ENCODE results near the gene SCYL3. TPM values are rescaled to one million over a fixed set of nuclear protein-coding genes. Genes with fewer than 3 reads are reported as not detected.

Gene SCYL3
- total RNA-seq, 1 experiment from 2014 or later: 3.6 TPM

- BruUV-seq (replicated peaks): TSS peak; percentile 99
- Histone ChIP-seq H3K4me1 (ENCODE audit: insufficient read depth, low read length) (peaks cover 29% of the 10 kb centered on the region), H3K4me2 (ENCODE audit: low read length) (peak overlapping the region; percentile 81), H3K9me3 (ENCODE audit: low read length) (no peaks in the 10 kb centered on the region), H3K9me2 (replicated peaks; ENCODE audit: low read length) (no peaks in the 10 kb centered on the region), H3K27ac (ENCODE audit: low read length) (peak overlapping the region; percentile 85), H2AFZ (ENCODE audit: low read length) (peak overlapping the region; percentile 88), H3K36me3 (ENCODE audit: low read depth, low read length) (no peaks in the 10 kb centered on the region), H3K4me3 (ENCODE audit: low read length) (peak overlapping the region; percentile 89), H4K20me1 (ENCODE audit: low read length) (no peaks in the 10 kb centered on the region), H3K27me3 (ENCODE audit: low read length) (no peaks in the 10 kb centered on the region), H3K9ac (ENCODE audit: low read length) (peak overlapping the region; percentile 95), H3F3A (ENCODE audit: low read length, unreplicated experiment) (peaks cover 7% of the 10 kb centered on the region), H3K79me2 (ENCODE audit: low read length) (peaks cover 31% of the 10 kb centered on the region)
- intact Hi-C loops (cut with micrococcal nuclease): loop anchor here (5.0 kb wide), 2 partner anchors 47 to 97 kb away; a partner anchor contains a TSS
- POLR2A ChIA-PET (ENCODE audit: unreplicated experiment): interaction anchor here (0.7 kb wide), 1 partner anchor 306 kb away, joined by 3 read pairs; no protein-coding TSS in a partner anchor
- no peak for DNase-seq
- TF ChIP-seq EZH2phosphoT487 (IDR thresholded peaks at IDR 0.05; ENCODE audit: borderline replicate concordance, low read length) (no peak), CTCF (conservative IDR thresholded peaks at IDR 0.05; ENCODE audit: low read depth, low read length) (no peak), EZH2 (IDR thresholded peaks at IDR 0.05; ENCODE audit: low read length, unreplicated experiment) (no peak)
- no peak for ATAC-seq
- CTCF ChIA-PET: no interaction called here
Measured at GRCh38 chr1:169894424-169895145, 889 bp upstream of the SCYL3 start.

- intact Hi-C loops (cut with micrococcal nuclease): loop anchor here (5.0 kb wide), 2 partner anchors 46 to 96 kb away; a partner anchor contains a TSS
- Histone ChIP-seq H3K9ac (ENCODE audit: low read length) (peak overlapping the region; percentile 95), H3K4me3 (ENCODE audit: low read length) (peak overlapping the region; percentile 89), H3K27ac (ENCODE audit: low read length) (peak overlapping the region; percentile 42), H3K4me1 (ENCODE audit: insufficient read depth, low read length) (peaks cover 29% of the 10 kb centered on the region), H3K36me3 (ENCODE audit: low read depth, low read length) (peaks cover 3% of the 10 kb centered on the region; the same call in 1 of the 2 replicates), H3K79me2 (ENCODE audit: low read length) (peaks cover 46% of the 10 kb centered on the region), H3K4me2 (ENCODE audit: low read length) (peak overlapping the region; percentile 81), H3K9me3 (ENCODE audit: low read length) (no peaks in the 10 kb centered on the region), H3K9me2 (replicated peaks; ENCODE audit: low read length) (no peaks in the 10 kb centered on the region), H3K27me3 (ENCODE audit: low read length) (no peaks in the 10 kb centered on the region), H3F3A (ENCODE audit: low read length, unreplicated experiment) (peaks cover 7% of the 10 kb centered on the region), H4K20me1 (ENCODE audit: low read length) (no peaks in the 10 kb centered on the region), H2AFZ (ENCODE audit: low read length) (peak overlapping the region; percentile 67)
- ChIA-PET POLR2A (ENCODE audit: unreplicated experiment) (interaction anchor here (0.6 kb wide), 2 partner anchors 16 to 1425 kb away, joined by 3 to 4 read pairs; no protein-coding TSS in a partner anchor), CTCF (no interaction called here)
- TSS peak; percentile 57 for BruUV-seq (replicated peaks)
- DNase-seq (no peak), ATAC-seq (peak; percentile 3)
- TF ChIP-seq EZH2 (IDR thresholded peaks at IDR 0.05; ENCODE audit: low read length, unreplicated experiment) (no peak), CTCF (conservative IDR thresholded peaks at IDR 0.05; ENCODE audit: low read depth, low read length) (no peak), EZH2phosphoT487 (IDR thresholded peaks at IDR 0.05; ENCODE audit: borderline replicate concordance, low read length) (no peak)
Measured at GRCh38 chr1:169892927-169893644, 610 bp downstream of the SCYL3 start.
